Stimulated activated CD8-positive, alpha-beta memory T cell treated with anti-CD3 and anti-CD28 coated beads, Interleukin-4, amount 100 ng/mL, for 48 hours (primary cell): ENCODE measurements around the gene PEAK1.
A peak's percentile ranks its signal among the peaks of the same experiment; 100 is the strongest.

Source experiments
- DNase-seq: peaks from one replicate; pipeline ENCODE4 v3.0.0-alpha.2; 2020

The PEAK1 gene, protein sequence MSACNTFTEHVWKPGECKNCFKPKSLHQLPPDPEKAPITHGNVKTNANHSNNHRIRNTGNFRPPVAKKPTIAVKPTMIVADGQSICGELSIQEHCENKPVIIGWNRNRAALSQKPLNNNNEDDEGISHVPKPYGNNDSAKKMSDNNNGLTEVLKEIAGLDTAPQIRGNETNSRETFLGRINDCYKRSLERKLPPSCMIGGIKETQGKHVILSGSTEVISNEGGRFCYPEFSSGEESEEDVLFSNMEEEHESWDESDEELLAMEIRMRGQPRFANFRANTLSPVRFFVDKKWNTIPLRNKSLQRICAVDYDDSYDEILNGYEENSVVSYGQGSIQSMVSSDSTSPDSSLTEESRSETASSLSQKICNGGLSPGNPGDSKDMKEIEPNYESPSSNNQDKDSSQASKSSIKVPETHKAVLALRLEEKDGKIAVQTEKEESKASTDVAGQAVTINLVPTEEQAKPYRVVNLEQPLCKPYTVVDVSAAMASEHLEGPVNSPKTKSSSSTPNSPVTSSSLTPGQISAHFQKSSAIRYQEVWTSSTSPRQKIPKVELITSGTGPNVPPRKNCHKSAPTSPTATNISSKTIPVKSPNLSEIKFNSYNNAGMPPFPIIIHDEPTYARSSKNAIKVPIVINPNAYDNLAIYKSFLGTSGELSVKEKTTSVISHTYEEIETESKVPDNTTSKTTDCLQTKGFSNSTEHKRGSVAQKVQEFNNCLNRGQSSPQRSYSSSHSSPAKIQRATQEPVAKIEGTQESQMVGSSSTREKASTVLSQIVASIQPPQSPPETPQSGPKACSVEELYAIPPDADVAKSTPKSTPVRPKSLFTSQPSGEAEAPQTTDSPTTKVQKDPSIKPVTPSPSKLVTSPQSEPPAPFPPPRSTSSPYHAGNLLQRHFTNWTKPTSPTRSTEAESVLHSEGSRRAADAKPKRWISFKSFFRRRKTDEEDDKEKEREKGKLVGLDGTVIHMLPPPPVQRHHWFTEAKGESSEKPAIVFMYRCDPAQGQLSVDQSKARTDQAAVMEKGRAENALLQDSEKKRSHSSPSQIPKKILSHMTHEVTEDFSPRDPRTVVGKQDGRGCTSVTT (N-terminal part only)

DNA sequence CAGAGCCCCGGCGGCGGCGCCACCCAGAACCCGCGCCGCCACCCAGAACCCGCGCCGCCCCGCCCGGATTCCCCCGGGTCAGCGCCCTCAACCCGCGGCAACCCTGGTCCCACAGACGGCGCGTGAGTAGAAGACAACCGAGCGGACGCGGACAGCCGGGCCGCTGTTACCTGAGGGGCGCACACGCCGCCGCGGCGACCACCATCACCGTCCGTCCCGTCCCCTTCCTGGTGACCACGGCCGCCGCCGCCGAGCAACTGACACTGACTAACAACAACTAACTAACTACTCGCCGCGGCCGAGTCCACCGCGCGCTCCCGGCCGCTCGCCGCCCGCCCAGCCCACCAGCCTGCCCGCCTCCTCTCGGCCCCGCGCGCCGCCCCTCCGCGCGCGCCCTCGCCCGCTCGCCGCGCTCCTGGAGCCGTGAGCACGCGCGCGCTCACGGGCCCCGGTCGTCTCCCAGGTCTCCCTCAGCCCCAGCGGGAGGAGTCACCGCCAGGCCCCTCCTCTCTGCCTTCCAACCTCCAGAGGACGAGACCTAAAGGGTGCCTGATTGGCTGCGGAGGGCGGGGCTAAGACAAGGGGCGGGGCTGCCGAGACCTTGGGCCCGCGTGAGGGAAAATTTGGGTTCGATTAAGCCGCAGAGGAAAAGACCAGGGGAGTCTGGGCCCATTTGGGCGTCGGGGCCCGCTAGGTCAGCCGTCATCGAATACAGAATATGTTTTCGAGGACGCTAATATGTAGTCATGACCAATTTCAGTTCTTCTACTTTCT lies at the start of gene PEAK1:
TSS of gene PEAK1 (minus strand) at position 269 of the 774 bp plus-strand sequence. CDS start 238,178 bp downstream, outside the sequence.
- peak; percentile 100 for DNase-seq

DNA sequence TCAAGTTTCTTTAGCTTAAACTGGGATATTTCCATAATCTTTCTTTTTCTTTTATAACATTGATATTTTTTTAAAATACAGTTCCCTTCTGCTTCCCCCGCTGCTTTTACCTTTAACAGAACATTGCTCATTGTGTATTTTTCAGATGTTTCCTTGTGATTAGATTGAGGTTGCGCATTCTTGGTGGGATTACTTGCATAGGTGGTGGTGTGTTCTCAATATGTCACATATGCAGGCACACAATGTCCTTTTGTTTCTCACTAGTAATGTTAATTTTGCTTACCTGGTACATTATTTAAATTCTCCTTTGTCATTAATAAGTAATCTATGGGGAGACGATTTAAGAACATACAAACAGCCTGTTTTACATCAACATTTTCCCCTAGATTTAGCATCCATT lies 49.0 kb upstream of the PEAK1 start:
- DNase-seq, result no peak

DNA sequence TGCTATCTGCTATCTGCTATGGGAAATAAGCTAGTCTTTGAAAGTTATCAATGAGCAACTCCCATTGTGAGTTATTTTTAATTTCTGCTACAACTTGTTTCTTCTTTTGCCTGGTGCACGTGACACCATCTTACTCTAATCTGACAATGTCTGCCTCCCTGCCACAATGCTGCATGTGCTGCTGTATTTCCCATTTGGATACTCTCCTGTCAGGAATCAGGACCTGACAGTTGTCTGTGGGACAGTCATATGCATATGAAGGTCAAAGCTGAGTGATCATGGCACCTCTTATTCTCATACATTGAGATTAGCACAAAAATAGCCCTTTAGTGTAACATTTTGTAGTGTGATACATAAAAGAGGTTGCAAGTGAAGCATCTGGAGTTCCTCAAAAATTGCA lies 46.6 kb upstream of the PEAK1 start:
- no peak for DNase-seq

DNA sequence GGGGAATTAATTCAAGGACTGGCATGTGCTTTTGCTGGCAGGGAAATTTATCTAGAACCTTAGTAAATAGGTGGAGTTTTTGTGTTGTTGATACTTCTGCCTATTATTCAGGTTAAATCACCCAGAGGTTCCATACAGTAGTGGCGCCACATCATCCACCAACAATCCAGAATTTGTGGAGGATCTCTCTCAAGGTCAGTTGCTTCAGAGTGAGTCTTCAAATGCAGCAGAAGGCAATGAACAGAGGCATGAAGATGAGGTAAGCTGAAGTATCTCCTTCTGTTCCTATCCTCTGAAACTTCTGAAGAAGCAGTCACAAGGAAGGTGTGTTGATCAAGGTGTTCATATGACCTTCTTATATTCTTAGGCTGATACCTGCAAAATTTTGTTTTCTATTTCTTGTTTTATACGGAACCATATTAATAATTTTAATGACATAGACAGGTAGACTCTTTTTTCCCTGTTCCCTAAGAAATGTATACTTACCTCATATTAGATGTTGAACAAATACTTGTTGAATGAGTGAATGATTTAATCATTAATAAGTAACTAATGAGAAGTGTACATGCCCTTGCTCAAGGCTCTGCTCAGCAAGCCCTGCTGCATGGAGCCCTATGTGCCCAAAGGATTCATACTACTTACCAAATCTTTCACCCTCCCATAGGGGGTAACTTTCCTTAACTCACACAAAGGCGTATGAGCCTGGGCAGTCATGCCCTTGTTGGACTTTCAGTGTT lies 44.4 kb upstream of the PEAK1 start:
- DNase-seq, result no peak

DNA sequence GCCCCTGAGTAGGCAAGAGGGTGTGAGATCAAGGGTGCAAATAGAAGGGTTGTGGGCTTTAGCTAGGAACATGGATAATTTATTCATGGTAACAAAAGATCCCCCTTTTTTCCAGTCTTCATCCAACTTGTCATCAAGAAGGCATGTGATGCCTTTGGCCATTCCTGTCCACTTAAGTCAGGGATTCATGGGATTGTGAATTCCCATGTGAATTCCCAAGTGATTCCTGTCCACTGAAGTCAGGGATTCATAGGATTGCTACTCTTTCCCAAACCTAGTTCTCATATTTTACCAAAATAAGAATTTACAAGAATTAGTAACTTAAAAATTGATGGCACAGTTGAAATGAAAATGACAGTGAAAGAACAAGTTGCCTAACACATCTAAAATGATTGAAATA lies 41.6 kb upstream of the PEAK1 start:
- DNase-seq, result no peak

DNA sequence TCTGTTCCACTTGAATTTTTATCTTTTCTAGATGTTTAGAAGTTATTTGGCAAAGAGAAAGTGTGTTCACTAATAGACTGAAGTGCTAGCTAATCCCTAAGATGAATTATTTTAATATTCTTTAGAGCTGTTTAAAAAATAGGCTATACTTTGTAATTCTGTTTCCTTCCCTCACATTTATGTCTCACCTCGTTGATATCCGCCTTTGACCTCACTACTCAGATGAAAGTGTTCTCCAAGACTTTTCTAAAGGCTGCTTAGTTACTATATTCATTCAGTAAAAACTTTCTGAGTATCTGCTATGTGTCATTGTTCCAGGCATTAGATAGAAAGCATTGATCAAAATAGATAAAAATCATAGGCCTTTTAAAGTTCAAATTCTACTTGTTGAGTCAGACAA lies 39.1 kb upstream of the PEAK1 start:
- no peak for DNase-seq

- DNase-seq, result no peak
These were observed 38.0 kb upstream of the PEAK1 start for GRCh38 chr15:77457905-77458265.

DNA sequence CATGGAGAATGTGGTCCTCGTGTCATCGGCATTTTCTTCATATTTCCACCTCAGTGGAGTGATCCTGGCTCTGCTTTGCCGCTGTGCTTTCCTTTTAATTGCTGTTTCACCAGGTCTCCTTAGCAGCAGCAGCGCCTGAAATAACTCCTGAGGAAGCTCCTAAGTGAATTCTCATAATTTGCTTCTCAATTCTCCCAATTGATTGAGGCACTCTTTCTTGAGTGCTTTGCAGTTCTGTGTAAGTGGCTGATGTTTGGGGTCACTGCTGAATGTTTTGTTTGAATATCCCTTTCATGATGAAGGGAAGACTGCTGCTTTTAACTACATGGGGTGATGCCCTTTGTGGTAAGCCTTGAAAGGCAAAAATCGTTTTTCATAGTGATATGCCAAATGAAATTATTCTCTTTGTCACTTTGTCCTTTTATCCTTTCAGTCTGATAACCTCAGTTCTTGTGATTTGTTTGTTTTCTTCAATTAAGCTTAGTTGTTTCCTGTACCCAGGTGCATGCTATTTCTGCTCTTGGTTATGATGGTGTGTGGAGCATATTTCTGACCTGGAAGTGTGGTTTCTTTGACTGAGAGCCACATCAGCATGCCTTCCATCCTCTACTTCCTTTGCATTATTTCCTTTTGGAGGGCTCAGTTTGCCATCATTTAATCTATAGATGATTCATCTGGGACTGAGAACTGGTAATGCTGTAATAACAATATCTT lies 37.4 kb upstream of the PEAK1 start:
- no peak for DNase-seq

DNA sequence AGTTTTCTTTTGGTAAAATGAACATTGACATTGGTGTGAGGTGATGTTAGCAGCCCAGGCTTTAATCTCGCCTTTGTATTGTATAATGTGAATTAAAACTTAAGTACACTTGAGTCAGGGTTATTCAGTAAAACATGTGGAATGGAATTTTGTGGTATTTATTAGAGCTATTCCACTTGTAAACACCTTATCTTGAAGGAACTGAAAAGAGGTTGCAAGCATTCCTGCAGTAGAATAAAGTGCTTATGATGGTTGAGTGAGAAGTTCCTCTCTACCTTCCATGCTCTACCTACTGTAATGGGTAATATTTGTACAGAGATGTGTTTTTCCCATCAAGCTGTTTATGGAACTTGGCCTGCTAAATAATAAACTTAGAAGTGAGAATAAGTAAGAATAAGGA lies 36.8 kb upstream of the PEAK1 start:
- DNase-seq, result no peak

GRCh38 chr15:77455696-77456321 lies 35.9 kb upstream of the PEAK1 start:
- DNase-seq, result no peak

DNA sequence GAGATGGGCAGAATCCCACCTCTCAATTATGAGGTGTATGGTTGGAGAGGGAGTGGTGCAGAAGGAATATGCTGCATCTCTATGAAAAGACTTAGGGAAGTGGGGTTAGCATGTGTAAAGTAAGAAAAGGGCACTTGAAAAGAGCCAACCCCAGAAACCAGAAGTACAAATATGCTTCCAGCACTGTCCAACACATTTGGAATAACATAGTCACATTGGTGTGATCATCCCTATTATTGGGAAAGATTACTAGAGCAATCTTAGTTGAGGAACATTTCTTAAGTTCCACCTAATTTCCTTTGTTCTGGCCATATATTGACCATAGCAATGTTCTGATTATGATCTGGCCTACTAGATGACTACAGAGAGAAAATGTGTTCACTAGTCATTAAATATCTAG lies 35.0 kb upstream of the PEAK1 start:
- no peak for DNase-seq

DNA sequence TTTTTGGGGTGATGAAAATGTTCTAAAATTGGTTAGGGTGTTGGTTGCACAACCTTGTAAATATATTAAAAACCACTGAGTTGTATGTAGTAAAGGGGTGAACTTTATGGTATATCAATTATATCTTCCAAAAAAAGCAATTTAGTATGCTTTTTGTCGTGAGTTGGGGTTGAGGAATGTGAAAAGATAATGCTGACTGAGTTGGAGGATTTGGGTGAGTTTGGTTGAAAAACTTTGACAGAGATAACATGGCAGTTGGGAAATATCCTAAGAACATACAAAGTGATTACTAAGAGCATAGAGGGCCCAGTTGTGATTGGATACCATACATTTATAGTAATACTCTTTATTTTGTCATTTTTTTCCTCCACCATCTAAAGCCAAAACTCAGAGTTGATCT lies 34.4 kb upstream of the PEAK1 start:
- DNase-seq, result no peak

DNA sequence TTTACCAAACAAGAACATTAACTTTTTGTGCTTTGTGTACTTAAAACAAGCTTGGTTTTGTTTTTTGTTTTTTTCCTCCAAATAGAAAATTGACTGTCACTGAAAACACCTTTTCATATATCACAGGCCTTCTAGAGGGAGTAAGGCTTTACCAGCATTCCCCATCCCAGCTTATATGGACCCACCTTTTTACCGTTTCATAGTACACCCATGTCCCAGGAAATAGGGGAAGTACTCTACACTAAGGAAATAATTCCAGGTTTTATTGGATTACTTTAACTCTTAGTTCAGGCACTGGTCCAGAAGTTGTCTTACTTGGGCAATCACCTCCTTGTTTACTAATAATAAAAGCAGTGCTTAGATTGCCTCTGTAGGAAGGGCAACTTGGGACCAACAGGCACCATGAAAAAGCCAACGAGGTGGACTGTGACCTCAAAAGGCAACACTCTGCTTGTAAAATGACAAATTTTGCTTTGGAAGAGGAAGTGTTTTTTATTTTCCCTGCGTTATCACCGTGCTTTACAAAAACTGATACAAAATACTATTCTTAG lies 27.0 kb upstream of the PEAK1 start:
- DNase-seq, result no peak

DNA sequence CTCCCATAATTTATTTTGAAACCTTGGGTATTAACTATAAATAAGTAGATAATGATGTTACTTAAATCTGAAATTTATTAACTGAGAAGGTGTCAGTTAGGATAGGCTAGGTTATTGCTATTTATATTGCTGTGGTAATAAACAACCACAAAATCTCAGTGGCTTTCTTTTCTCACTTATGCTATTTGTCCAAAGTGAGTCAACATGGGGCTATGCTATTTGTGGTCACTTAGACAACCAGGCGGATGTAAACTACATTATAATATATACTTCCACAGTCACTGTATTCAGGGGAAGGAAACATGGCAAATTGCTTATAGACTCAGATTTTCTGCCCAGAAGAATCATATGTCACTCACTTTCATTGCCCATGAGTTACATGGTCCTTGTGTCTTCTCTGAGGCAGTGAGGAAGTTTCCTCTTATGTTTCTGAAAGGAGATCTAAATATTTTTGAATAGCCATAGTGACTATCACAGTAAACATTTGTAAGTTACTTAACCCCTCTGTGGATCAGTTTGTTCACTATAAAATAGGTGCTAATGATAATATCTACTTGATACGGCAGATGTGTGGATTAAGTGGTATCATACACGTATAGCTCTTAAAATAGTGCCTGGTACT lies 20.6 kb upstream of the PEAK1 start:
- DNase-seq, result no peak

DNA sequence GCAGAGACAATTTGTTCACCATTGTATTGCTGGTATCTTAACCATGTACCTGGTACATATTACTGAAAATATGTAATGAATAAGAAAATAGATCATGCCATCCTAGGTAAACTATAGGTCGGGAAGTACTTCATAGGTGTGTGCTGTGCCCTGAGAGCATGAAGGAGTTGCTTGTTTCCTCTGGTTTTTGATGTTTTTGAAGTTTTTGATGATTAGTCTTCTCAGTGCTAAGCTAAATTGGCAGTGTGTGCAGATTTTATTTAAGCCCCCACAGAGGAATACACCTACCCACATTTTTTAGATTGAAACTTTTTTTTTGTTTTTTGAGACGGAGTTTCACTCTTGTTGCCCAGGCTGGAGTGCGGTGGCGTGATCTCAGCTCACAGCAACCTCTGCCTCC lies 17.4 kb upstream of the PEAK1 start:
- DNase-seq, result no peak

GRCh38 chr15:77436822-77437221 lies 16.9 kb upstream of the PEAK1 start:
- DNase-seq, result no peak

DNA sequence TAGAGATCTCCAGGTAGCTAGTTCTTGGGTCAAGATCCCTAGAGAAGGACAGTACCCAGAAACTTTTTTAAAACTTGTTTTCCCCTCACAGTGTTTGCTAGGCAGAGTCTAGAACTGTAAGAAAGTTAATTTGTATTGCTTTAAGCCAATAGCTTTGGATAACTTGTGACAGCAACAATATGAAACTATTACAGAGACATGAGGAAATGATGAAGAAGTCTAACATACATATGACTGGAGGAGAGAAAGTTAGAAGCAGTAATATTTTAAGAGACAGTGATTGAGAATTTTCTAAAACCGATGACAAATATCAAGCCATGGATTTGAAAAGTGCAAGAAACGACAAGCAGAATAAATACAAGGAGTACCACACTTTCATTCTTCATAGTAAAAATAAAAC lies 10.7 kb upstream of the PEAK1 start:
- DNase-seq, result no peak

DNA sequence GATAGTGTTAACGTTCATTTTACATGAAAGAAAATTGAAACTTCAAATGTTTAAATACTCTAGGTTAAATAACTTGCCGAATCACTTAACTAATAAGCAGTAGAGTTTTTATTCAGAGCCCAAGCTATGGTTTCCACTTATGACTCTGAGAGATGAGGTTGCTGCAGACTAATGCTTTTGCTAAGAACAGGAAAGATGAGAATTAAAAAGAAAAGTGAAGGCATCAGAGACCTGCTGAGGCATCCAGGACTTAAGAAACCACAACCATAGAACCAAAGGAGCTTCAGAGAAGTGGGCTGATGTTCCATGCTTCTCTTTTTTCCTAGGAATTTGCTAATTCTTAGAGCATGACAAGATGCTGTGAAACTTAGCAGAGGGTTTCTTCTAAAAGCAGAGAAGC lies 10.3 kb upstream of the PEAK1 start:
- no peak for DNase-seq

GRCh38 chr15:77426871-77427270 lies 7.0 kb upstream of the PEAK1 start:
- DNase-seq, result no peak

- DNase-seq, result no peak
These were observed 6.5 kb upstream of the PEAK1 start for GRCh38 chr15:77426377-77426776.
